NCI-H146 (cell line): ENCODE measurements around the gene PLA2G5.
A peak's percentile ranks its signal among the peaks of the same experiment; 100 is the strongest.

Experiments used
- DNase-seq: peaks from one replicate; lab custom pipeline; 2025; lab: John Stamatoyannopoulos, UW

PLA2G5 gene

DNA sequence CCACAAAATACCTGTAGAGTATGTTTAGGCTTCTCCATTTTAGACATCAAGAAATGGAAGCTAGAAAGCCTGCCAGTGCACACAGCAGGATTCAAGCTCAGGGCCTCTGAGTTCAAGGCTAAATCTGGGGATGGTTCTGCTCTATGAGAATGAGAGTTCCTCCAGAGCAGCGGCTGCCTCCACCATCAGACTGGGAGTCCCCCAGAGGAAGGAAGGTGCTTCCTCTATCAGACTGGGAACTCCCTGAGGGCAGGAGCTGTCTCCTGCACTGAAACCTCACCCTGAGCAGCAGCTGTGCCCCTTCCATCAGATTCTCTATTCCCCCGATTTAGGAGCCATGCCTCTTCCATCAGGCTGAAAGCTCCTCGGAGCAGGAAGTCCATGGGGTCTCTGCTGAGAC lies 20.1 kb downstream of the PLA2G5 start:
- DNase-seq = no peak

GRCh38 chr1:20090641-20091040 lies 20.6 kb downstream of the PLA2G5 start:
- no peak for DNase-seq

- DNase-seq = no peak
Measured at GRCh38 chr1:20093303-20093702, 23.3 kb downstream of the PLA2G5 start.

DNA sequence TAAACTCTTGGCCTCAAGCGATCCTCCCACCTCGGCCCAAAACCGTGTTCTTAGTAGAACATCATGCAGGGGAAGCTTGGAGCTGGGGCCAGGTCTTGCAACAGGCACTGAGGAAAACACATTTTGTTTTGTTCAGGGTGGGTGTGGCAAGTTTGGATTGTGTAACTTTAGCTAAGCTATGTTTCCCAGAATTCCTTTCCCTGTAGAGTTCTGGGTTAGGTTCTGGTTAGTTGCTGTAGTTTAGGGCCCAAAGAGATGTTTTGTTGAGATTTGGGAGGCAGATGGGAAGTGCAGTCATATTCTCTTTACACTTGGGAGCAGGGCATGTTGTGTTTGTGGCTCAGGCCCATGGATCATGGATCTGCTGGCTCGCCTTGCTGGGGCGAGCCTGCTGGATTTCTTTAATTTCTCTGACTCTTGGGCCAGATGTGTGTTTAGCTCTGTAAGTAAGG lies 24.0 kb downstream of the PLA2G5 start:
- DNase-seq = no peak

DNA sequence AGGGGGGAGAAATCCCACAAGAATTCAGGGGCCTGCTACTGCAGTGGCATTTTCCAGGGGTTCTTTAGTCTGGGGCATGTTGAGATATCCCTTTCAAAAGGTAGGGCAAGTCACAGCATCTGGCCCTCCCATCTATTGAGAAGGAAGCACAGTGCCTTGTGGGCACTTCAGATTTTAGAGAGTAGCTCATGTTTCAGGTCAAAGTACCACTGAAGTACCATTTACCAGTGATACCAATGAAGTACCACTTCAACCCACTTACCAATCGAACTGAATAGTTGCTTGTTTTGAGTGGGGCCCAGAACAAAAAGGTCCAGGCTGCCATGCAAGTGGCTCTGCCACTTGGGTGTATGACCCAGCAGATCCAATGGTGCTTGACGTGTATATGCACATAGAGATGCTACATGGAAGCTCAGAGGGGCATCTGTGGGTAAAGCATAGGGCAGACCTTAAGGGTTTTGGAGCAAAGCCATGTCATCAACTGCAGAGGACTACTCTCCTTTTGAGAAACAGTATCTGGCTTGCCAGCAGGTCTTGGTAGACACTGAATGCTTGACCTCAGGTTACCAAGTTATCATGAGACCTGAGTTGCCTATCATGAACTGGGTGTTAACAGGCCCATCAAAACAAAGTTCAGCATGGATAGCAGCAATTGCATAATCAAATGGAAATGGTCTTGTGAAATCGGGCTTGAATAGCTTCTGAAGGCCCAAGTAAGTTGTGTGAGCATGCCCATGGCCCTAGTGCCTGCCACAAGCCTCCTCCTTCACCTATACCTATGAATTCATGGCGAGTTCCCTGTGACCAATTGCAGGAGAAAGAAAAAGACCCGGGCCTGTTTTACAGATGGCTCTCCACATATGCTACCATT lies 25.8 kb downstream of the PLA2G5 start:
- DNase-seq = no peak

DNA sequence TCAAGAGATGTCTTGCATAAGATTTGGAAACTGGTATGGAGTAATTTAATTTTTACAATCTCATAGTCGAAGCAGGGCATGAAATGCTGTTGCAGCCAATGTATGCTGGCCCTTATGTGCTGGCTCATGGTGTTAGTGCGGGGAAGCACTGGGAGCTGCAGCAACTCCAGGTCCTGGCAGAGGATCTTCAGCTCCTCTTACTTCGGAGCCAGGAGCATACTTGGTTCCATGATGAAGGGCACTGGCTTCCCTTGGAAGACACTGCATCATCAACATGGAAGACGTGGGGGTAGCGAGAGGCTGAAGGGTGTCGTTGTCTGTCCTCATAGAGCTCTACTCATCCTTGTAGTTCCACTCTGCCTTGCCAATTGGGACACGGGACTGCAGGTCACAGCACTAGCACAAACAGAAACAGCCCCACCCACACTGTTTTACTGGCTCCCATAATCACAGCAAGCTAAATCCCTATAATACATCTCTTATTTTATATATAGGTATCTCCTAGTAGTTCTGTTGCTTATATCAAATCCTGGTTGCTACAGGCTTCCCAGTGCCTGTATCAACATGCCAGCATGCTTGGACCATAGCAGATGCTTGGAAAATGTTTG lies 26.9 kb downstream of the PLA2G5 start:
- DNase-seq = no peak

- no peak for DNase-seq
Measured at GRCh38 chr1:20099533-20099932, 29.5 kb downstream of the PLA2G5 start.

- DNase-seq = peak; percentile 6
Measured at GRCh38 chr1:20100632-20101355, 30.8 kb downstream of the PLA2G5 start.

DNA sequence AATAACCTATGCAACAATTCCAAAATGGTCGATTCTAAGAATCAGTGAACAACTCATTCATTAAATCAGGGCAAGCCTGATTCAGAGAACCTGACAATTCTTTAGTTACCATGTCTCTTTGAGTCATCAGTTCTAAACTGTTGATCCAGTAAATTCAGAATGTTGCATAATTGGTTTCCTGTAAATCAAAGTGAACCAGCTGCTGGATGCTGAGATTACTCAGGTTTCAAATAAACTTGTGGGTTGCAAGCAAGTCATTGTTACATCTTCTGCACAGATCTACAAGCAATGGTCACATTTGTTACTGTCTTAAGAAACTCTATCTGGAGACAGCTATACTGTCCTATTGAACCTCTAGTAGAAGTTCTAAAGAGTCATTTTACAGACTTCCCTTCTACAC lies 32.9 kb downstream of the PLA2G5 start:
- no peak for DNase-seq

GRCh38 chr1:20105856-20106255 lies 35.9 kb downstream of the PLA2G5 start:
- no peak for DNase-seq

- DNase-seq = no peak
Measured at GRCh38 chr1:20107351-20107750, 37.4 kb downstream of the PLA2G5 start.

- no peak for DNase-seq
Measured at GRCh38 chr1:20107796-20108195, 37.8 kb downstream of the PLA2G5 start.

GRCh38 chr1:20108366-20109123 lies 38.6 kb downstream of the PLA2G5 start:
- no peak for DNase-seq

DNA sequence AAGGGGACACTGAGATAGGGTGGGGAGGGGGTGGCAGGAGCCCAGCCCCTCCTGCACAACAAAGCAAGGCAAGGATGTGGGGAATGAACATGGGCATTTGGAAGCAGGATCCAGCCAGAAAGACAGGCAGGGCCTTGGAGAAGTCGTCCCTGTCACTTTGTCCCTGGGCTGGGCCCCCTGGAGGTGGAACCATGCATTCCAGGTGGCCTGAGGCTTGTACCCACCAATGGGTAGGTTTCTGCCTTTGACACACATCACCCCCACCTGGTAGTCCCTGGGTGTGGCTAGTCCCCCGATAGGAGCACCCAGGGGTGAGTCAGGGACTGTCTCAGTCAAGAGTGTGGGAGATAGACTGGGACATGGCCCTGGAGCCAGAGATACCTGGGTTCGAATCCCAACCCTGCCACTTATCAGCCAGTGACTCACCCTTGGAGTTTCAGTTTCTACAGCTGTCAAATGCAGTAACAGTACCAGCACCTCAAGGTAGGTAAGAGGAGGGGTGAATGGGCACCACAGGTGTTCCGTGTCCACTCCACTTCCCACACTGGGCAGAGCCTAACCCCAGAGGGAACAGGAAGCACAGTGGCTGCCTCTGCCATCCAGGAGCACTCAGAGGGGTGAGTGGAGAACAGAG lies 39.3 kb downstream of the PLA2G5 start:
- no peak for DNase-seq

- DNase-seq = no peak
Measured at GRCh38 chr1:20110679-20111078, 40.7 kb downstream of the PLA2G5 start.

DNA sequence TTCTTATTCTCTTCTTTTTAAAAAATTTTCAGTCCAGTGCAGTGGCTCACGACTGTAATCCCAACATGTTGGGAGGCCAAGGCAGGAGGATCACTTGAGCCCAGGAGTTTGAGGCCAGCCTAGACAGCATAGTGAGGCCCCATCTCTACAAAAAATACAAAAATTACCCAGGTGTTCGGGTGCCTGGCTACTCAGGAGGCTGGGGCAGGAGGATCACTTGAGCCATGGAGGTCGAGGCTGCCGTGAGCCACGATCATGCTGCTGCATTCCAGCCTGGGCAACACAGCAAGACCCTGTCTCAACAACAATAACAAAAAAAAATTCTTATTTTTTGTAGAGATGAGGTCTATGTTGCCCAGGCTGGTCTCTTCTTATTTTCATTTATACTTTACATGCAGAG lies 41.5 kb downstream of the PLA2G5 start:
- no peak for DNase-seq

GRCh38 chr1:20112279-20113000 lies 42.4 kb downstream of the PLA2G5 start:
- DNase-seq = no peak

DNA sequence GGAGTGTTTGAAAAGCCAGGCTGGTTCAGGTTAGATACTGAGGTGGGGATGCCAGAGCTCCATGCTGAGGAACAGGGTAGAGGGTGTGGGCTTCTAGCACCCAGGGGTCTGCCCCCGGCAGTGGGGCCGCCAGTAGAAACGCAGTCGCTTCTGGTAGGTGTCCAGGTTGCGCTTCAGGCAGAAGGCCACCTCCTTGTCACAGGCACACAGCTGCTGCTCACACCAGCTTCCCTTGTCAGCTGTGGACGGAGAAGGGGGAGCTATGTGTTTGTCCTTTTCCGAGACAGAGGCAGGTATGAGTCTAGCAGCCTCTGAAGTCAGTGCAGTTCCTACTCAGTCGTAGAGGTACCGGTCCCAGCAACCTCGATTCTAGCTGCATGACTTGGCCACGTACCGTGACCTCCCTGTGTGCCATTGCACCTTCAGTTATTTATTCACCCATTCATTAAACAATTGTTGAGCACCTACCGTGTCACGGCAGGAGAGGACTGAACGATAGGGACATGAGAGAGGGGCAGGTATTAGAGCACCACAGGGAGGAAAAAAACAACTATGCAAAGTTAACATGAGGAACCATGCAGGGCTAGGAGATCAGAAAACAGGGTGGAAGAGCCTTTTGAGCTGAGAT lies 44.1 kb downstream of the PLA2G5 start:
- DNase-seq = no peak

GRCh38 chr1:20115479-20115878 lies 45.5 kb downstream of the PLA2G5 start:
- DNase-seq = no peak

GRCh38 chr1:20115916-20116315 lies 45.9 kb downstream of the PLA2G5 start:
- DNase-seq = no peak

- no peak for DNase-seq
Measured at GRCh38 chr1:20117236-20117635, 47.2 kb downstream of the PLA2G5 start.
